GM19467 (cell line): ENCODE measurements around the gene PALM2AKAP2.

ENCODE experiments used
- ATAC-seq: cut with Tn5 transposase; IDR thresholded peaks from one replicate; pipeline ENCODE4 v1.9.1; 2021; ENCODE audit warnings: mild to moderate bottlenecking, moderate library complexity; ENCODE audit not compliant: unreplicated experiment

PALM2AKAP2 gene

DNA sequence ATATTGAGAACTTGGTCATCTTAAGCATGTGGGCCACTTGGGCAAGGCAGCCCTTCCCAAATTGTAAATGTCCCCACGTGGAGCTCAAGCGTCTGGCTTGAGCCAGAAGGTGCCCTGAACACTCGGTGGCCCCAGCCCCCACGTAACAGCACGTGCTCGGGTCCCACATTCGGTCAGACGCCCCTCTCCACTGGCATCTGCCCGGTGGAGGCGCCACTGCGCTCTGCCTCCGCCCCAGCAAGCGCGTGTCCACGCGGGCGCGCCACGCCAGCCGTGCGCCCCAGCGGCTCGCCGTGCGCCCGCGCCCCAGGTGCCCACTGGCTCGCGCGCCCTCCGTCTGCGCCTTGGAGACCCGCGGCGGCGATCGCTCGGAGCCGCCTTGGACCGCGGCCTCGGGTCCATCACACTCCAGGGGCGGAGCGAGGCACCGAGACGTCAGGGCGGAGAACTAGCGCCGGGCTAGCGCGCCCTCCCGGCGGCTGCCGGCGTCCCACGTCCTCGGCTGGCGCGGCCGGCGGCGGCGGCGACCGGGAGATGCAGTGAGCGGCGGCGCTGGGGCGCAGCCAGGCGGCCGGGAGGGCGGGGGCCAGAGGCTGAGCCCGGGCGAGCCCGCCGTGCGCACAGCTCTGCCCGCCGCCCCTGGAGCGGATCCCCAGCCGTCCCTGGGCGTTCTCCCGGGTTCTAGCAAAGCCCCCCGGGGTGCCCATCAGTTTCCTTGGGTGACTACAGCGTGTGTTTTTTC lies at the start of gene PALM2AKAP2:
Gene PALM2AKAP2 (plus strand): TSS at position 488 of the 742 bp plus-strand sequence. CDS start 291 bp downstream, outside the sequence.
- no peak for ATAC-seq

DNA sequence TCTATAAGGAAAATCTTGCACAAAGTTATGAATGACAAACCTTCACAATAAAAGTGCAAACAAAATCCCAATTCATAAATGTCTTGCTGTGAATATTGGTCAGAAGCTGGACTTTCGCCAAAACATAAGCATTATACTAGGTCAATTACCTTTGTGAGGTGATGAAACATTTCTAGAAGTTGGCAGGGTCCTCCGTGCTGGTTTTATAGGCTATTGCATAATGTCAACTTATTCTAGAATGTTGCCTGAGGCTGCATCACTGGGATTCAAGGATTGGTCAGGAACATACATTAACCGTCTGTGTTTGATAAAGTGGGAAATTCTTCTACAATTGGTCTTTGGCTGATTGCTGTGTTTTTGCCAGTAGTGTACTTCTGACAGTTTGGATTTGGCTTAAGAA lies 49.8 kb upstream of the PALM2AKAP2 start:
- ATAC-seq = no peak

DNA sequence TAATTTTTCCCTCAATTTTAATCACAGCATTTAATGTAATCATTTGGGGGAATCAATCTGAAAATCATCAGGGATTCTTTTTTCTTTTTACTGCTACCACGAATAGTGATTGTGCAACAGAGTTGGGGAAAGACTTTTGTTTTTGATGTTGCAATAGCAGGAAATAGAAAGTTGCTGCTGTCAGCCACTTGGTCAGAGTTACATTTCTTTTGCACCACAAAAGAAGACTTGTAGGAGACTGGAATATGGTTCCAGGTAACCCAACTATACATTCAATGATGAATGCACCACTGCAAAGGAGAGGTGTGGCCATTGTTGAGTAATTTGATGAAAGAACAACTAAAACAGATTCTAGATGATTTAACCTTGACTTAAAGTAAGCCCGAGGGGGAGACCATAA lies 46.3 kb upstream of the PALM2AKAP2 start:
- no peak for ATAC-seq

DNA sequence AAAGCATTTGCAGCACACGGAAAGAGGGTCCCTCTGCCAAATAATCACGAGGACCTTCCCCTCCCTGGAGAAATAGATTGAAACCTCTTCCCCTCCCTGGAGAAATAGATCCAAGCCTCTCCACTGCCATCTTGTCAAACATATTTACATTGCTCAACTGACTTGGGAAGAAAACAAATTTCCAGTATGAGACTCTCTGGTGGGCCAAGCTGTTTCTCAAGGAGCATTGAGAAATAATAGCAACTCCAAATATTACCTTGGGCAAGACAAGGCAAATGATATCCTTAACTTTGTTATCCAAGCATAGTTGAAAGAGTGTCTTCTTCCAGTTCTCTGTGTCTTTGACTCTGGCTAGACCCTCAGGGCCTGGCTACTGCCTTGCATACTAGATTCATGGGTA lies 45.2 kb upstream of the PALM2AKAP2 start:
- ATAC-seq = no peak

DNA sequence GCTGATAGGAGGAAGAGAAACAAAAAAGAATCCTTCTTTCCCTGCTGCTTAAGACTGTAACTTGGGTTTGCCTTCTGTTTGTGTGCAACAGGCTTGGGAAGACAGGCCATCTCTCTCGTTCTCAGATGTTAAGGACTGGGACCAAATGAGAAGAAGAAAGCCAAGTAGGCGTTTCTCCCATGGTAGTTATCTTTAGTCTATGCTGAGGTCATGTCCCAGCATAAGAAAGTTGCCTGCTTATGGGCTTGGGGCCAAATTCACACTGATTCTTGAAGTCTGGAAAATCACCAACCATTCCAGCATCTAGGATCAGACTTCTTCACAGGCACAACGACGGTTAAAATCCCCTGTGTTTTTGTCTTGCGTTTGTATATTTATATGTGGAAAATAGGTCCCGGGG lies 44.2 kb upstream of the PALM2AKAP2 start:
- no peak for ATAC-seq

DNA sequence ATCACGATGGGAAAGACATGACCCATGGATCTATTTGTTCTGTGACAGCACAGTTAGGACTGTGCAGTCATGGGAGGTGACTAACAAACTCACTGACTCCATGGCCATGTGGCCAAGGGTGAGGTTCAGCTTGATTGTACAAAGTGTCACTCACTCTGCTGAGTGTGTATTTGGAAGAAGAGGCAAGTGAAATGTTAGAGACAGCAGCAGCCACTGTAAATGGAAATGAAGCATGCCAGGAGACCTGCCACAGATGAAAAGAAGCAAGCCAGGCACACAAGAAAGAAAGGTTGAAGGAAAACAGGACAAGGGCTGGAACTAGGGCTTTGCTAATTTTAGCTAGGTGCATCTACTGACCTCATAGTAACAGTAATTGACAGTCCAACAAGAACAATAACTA lies 42.7 kb upstream of the PALM2AKAP2 start:
- ATAC-seq = no peak

DNA sequence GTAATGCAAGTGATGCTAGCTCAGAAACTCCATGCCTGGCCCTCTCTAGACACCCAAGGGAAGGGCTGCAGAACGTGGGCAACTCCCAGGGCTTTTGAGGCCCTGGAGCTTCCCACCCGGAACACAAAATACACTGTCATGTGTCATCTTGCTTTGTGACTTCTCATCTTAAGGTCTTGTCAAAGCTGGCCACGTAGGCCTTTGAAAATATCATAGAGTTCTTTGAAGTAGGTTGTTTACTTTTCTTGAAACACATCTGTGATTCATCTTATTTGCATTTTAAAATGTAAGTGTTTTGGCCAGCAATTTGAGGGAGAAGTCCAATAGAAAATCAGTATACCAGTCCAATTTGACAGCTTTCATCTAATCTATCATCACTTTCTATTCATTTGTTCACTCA lies 40.2 kb upstream of the PALM2AKAP2 start:
- no peak for ATAC-seq

DNA sequence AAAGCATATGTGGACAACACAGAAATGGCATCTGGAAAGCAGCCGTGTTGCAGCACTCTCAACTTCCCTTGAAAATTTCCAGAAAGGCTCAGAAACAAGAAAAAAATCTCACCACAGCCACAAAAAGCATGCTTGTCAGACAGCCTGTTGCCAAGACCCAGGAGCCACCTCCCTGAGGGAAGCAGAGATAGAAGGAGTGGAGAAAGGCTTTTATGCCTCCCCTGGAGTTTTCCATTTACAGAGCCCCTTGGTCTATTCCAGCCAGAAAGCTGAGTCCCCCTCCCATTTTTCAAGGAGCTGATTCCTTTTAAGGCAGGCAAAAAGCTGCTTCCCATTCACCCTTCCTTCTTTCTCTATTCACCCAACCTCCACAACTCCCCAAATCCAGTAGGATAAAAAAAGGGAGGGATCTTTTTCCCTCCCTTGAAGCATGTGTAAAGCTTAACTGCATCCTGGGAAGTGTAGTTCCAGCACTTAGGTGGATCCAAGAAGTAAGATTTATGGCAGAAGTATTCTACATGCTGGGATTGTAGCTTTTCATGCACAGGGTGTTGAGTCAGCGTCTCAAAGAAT lies 37.1 kb upstream of the PALM2AKAP2 start:
- ATAC-seq = no peak

DNA sequence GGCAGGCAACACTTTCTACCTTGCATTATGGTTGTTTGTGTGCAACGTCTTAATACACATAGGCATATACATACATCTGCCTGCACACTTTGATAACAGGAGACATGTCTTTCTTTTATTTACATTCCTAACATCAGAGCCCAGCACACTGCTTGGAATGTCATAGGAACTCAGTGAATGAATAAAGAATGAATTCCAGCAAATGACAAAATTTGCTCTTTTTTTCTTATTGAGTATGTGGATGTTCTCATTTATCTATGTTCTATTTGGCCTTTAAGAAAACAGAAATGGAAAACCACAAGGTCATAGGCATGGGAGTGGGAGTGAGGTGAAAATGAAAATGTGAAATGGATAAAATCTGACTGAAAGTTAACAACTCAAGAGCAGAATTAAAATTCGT lies 36.3 kb upstream of the PALM2AKAP2 start:
- no peak for ATAC-seq

DNA sequence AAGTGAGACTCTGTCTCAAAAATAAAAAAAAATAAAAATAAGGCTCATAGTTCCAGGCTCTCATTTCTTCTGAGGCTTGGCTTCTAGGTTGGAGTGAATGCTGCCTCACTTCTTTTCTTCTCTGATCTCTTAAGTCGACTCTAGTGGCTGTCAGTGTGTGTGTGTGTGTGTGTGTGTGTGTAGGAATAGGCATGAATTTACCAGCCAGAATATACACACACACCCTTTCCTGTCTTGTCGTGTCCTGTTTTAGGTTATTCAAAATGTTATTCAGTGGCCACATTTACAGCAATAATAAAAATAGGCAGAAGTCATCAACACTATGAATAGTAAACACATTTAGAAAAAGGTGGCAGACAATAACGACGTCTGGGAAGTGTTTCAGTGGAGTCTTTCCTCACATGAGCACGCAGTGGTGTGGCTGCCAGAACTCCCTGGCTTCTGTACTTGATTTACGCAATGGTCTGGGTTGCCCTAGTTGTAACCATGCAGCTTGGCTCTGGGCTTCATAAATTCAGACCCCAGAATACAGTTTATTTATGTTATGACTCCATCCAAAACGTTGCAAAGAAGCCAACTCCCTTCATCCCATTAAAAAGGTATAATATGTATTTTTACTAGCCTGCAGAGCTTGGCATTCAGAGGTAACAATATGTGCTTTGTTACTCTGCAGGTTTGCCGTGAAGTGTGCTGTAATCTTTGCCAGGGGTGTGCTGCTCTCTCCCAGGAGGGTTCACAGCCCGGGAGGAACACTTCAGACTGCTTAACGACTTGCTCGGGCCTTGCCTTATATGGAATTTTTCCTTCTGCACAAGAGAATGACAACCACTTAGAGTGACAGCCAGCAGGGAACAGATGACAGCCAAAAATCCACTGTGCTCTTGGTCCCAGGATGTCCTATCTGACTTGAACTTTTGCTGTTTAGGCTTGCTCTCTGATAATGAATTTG lies 34.4 kb upstream of the PALM2AKAP2 start:
- ATAC-seq = no peak

DNA sequence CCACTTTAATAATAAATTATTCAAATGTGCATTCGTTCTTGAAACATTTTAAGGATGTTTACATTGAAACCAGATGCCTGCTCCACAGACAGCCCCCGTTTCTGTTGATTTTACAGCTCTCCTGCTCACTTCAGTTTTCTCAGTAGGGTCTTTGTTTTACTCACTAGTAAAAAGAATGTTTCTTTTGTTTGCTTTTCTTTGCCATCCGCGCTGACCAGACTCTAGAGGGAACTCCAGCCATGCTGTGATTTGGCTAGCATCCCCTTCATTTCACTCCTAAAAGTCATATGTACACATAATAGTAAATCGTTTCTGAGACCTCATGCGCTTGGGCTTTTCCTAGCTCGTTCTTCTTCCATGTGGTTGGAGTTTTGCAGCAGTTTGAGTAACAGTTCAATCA lies 28.7 kb upstream of the PALM2AKAP2 start:
- no peak for ATAC-seq

DNA sequence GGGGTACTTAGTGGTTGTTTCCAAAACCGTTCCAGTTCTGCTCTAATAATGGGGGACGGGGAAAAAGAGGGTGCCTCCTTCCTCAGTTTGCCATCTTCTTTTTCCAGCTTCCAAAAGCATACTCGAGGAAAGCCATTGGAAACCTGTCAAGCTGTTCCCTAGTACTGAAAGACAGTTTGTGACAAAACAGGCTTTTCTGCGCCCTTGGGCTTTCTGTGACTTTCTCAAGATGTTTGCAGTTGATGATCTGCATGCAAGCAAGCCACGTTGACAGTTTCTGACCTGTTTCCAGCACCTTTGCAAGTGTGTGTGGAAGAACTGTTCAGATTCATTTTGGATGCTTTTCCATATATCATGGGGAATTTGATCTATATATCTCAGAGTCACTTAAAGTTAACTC lies 26.7 kb upstream of the PALM2AKAP2 start:
- no peak for ATAC-seq

DNA sequence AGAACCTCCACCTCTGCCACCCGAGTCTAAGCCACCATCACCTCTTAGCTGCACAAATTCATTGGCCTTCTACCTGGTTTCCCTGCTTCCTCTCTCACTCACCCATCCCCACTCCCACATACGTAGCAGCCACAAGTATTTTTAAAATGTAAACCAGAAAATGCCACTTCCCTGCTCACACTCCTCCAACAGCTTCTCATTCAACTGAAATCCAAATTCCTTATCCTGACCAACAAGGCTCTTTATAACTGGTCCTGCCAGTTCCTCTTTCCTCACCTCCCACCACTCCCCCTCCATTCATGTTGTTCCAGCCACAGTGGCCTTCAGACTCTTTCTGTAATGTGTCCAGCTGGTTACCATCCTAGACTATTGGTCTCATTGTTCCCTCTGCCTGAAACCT lies 25.0 kb upstream of the PALM2AKAP2 start:
- ATAC-seq = no peak

DNA sequence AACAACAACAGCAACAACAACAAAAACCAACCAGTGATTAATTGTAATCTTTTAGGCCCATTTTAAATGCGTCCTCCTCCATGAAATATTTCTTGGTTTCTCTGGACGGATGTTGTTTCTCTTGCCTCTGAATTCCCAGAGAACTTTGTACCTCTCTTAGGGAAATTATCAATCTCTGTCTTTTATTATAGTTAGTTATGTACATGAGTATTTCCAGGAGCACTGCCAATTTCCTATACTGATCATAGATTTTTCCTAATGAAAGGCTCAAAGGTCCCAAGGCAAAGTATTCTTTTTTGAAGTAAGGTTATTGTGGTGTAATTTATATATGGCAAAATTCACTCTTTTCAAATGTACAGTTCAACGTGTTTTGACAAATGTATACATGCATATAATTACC lies 20.4 kb upstream of the PALM2AKAP2 start:
- ATAC-seq = no peak

DNA sequence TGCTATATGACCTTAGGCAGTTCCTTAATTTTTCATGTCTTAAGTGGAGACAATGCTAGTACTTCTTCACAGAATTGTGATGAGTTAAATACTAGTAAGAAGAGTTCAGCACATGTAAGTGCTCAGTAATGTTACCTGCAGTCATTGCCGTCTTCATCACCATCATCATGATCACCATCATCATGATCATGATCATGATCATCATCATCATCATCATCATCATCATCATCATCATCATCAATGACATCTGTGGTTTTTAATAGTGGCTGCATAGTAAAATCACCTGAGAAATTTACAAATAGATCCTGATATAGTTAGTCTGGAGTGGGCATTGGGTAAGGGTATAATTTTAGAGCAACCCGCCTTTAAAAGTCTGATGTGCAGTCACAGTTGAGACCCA lies 14.7 kb upstream of the PALM2AKAP2 start:
- ATAC-seq = no peak

DNA sequence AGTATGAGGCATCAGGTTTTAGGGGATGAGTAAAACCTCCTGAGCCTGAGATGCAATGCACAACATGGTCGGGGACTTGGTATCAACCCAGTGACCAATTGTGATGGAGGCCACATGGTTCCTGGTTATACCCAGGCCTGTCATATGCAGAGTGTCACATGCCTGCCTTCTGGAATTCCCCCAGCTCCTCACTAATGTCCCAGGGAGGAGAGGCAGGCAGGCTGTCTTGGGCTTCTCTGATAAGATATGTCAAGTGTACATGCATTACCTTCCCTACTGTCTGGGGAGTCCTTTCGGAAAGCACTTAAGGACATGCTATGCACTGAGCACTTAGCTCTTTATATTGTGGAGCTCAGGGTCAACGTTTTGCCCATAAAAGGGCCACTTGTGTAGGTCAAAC lies 14.2 kb upstream of the PALM2AKAP2 start:
- no peak for ATAC-seq

DNA sequence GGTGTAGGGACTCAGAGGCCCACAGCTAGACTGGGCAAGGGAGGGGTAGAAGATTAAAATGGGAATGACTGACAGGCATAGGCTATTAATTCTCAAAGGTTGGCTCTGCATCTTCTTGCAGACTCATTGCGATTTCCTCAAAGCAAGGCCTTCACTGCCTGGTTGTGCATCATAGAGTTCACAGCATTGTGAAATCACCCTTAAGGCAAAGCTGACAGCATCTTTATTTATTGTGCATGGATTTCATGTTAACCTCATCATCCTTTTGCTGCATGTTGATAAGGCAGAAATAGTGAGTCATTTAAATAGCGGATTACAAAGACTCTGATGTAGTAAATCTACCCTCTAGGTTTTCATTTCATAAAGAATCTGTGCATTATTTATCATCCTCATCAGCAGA lies 13.6 kb upstream of the PALM2AKAP2 start:
- no peak for ATAC-seq

DNA sequence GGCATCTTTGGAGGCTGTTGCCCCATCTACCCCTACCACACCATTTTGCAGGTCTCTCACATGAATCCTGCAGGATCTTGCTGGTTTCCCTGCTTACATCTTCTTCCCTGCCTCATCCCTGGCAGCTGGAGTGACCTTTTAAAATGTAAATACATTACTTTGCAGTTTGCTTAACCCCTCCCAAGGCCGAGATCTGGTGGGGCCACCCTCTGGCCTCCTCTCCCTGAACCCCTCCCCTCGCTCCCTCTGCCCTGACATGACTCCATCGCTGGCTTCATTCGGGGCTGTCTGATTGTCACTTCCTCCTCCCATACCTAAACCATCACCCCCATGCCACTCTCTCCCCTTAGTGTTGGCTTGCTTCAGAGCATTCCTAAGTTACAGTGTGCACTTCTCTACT lies 12.6 kb upstream of the PALM2AKAP2 start:
- no peak for ATAC-seq

DNA sequence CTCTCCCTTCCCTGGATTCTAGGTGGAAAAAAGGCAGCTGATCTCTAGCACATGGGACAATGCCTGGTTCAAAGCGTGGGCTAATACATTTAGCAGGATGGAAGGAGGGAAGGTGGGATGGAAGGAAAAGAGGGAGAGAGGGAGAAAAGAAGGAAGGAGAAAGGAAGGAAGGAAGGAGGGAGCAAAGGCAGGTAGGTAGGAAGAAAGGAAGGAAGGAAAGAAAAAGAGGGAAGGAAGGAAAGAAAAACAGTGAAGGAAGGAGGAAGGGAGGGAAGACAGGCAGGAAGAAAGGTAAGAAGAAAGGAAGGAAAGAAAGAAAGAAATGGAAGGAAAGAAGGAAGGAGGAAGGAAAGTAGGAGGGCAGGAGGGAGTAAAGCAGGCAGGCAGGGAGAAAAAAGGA lies 12.2 kb upstream of the PALM2AKAP2 start:
- no peak for ATAC-seq

DNA sequence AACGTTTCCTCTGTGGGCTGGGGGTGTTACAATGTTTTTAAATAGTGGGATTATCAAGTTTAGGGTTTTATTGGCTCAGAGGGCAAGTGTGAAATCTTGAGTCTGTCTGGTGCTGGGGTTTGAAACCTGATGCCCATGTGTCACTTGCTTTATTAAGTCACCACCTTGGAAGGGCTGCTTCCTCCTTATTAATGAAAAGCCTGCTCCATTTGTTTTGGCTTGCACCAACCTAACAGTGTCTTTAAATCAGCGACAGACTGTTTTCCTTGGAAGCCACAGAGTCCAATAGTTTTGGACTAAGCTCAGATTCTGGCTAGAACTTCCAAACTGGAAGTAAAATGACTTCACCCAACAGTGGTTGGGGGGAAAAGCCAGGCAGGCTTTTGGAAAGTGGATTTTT lies 10.7 kb upstream of the PALM2AKAP2 start:
- ATAC-seq = no peak

DNA sequence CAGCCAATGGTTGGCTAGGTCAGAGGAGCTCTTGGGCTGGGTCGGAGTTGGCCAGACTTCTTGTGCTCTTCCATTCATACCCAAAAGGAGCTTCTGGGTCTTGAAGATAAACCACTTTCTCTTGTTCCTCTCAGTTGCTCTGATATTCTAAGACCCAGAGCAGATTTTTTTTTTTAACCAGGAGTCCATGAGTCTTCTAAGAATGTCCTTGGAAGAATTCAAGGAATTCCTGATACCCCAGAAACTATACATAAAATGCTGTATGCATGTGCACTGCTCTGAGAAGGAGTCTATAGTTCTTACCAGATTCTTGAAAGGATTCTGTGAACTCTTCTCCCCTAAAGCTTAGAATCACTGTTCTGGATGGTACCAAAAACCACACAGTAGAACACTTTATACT lies 9.9 kb upstream of the PALM2AKAP2 start:
- ATAC-seq = no peak

DNA sequence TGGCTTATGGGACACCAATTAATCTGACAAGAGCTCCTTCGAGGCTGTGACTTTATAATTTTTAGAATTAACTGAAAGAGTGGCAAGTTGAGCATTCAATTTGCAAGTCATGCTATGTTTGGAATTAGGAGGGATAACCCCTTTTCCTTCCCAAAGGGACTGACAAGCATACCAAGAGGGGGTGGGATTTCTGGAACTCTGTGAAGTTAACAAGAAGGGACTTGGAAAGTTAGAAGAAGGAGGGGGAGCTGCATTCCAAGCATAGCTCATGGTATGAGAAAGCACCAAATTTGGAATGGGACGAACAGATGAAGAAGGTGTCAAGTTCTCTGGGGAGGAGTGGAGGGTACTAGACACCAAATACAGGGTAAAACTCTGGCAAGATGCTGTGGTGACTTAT lies 8.9 kb upstream of the PALM2AKAP2 start:
- no peak for ATAC-seq
